GM19467 (cell line): ENCODE data around the gene NOL6.
"Not testable (repeated sequence)": the region's sequence is repeated elsewhere in the genome, so short reads cannot be mapped to it uniquely, and the experiment has no call there.

Experiments used
- ATAC-seq: cut with Tn5 transposase; IDR thresholded peaks from one replicate; pipeline ENCODE4 v1.9.1; 2021; ENCODE audit warnings: mild to moderate bottlenecking, moderate library complexity; ENCODE audit not compliant: unreplicated experiment

NOL6 gene

DNA sequence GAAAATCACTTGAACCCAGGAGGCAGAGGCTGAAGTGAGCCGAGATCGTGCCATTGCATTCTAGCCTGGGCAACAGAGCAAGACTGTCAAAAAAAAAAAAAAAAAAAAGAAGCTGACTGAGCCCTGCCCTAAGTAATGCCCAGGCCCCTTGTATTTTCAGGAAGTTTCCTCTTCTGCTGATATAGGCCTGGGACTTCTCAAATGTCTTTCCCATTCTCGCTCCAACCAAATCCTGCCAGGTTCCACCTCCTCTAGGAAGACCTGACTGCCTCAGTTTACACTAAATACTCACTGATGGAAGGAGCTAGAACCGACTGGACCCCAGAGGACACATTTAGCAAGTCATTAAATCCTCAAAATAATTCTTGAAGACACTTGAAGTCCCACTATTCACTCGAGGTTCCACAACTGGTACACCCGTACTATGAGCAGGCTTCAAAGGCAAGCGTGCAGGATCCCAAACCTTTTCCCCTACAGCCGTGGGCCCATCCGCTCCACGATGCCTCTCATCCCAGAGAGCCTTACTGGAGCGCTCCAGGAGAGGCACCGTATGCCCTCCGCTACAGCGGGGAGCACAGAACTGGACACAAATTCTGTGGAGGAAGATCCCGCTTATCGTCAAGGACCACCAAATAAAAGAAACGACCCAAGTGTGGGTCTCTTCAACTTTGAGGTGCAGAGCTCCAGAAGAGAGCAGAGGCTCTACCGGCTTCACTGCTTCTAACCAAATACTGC lies 676 bp downstream of the NOL6 start:
- no peak for ATAC-seq

GRCh38 chr9:33472171-33472880 lies 1.4 kb downstream of the NOL6 start:
- ATAC-seq: no peak

GRCh38 chr9:33471361-33471760 lies 2.4 kb downstream of the NOL6 start:
- no peak for ATAC-seq

DNA sequence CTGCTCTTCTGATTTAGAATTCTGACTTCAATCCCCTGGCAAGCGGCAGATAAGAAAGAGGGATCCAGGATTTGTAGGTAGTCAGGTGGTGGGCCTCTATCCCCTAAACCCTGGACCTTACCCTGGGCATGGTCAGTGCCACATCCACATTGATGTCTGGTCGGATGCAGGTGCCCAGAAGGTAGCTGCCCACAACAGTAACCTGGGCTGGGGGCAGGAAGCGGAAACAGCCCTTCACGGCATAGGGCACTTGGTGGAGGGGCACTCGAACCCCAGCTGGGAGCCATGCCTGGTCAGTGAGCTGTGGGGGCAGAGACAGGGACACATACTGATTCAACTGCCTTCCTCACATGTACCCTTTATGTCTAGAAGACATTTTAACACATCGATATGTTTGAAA lies 3.8 kb downstream of the NOL6 start:
- ATAC-seq: no peak

DNA sequence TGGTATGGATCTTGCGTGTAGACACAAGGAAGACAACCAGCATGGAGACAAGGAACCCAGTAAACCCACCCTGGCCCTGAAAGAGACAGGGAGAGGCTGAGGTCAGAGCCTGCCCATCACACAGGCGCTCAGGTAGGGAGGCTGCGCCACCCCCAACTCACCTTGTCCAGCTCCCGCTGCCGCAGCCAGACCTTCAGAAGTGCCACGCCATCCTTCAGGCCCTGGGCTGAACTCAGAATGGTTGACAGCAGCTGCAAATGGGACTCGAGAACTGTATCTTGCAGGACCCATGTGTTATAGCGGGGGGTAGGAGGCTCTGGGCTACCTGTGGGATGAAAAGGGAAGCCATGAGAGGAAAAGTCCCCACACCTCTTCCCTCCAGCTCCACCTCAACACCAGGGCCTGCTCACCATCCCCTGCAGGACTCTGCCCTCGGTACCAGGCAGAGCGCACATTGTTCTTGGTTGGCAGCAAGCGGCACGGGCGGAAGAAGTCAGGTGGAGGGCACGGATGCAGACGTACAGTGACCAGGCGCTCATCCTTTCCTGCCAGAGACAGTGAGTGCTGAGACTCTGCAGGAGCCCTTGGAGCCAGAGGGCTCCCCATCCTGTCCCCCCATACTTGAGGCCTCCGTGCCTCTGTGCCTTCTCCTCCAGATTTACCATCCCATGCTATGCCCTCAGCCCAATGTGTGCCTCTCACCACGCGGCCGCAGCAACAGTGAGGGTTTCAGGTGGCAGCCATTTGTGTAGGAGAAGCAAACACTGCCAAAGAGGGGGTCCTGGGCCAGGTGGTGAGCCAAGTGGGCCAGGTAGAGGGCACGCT lies 4.7 kb downstream of the NOL6 start:
- ATAC-seq: no peak

DNA sequence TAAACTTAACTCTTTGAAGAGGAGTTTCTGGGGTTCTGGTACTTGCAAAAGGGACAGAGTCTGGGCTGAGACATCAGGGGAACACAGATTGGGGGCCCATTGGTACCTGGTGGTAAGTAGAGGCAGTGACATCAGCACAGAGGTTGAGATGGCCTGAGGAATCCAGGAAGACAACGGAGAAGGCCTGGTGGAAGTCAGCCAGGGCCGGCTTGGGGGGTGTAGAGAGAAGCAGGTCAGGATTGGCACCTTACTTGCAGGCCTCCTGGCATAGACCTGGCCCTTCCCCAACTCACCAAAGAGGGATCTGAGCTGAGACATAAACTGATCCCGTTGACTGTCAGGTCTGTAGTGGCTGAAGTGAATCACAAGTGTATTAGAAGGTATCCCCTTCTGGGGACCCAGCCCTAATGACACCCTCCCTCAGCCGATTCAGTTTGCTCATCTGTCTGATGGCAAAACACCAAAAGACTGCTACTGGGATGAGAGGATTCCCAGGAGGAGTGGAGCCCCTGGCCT lies 5.5 kb downstream of the NOL6 start:
- no peak for ATAC-seq

- ATAC-seq: no peak
Measured at GRCh38 chr9:33467526-33467925, 6.2 kb downstream of the NOL6 start.

DNA sequence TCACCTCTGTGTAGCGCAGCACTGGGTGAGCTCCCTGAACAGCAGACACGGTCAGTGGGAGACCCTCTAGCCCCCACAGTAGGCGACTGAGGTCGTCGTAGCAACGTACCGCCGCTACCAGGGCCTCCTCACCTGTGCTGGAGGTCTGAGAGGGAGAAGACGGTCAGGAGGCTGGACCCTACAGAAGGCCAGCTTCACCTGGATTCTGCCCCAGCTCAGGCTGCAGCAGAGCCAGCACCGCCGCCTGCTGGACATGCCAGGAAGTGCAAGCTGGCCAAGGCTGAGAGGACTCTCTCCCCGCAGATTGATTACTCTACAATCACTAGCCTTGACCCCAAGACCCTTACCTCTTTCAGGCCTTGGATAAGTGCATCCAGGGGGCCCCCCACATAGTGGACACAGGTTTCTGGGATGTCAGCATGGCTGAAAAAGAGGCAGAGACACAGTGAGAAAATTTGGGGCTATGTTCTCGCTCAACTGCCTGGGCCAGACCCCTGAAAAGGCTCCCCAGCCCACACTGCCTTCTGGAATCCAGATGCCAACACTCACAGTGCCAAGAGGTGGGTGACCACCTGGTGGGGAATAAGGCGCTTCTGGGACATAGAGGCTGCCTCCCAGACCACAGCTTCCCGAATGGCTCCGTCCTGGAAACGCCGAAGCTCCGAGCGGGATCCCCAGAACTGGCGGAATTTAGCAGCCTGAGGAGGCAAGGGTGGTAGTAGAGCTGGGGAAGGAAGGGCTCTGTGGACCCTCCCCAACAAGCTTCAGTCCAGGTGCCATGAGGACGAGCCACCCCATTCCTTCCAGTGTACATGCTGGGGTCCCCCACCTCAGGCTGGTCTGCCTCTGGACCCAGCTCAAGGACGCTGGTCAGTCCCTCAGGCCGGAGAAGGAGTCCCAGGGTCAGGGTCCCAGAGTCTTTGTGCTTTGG lies 6.9 kb downstream of the NOL6 start:
- no peak for ATAC-seq

DNA sequence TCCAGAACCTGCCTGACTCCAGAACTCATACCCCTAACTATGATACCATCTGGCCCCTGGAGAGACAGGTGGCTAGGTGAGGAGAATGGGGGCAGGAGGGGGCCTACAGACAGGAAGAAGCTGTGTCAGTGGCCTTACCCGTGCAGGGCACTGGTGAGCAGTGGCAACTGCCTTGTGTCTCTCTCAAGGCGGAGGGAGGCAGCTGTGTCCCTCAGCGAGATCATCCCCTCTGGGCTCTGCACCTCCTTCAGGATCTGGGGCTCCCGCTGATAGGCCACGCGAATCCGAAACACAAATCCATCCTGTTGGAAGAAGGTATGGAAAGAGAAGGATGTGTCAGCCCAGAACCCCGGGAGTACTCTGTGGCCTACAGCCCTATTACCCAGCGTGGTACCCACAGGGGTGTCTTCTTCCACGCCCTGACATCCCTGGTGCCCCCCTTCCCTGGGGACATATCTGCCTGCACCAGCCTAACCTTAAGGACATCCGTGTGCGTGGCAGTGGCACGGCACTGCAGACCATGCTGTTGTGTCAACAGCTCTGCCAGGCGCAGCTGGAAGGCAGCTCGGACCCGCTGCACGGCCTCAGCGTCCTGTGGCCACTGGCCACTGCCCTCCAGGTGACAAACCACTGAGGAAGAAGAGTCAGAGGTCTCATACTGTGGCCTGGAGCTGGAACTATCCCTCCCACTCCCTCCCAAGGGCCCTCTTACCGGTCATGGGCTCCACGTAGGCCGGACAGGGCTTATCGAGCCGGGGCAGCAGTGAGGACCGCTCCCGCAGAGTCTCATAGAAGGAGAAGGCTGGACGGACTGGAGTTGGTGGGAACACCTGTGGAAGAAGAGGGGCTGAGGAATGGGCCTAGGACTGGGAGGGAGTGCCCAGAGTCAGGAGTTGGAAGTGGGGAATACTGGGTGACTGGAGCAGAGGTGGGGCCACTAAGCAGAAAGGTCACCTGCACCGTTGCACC lies 7.8 kb downstream of the NOL6 start:
- ATAC-seq: no peak

DNA sequence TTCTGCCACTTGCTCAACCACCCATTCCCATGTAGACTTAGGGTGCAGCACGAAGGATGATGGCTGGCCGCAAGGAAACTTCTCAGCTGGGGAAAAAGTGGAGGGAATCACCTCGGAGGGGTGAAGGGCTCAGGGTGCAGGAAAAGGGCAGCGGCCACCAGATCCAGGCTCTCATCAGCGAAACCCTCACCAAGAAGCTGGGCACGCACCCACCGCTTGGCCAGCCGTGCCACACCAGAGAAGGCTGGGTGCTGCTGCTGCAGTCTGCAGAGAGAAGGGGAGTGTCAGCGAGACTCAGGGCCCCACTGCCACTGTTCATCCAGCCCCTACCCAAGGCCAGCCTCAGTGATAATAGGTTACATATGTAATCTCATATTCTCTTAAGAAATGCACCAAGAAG lies 8.6 kb downstream of the NOL6 start:
- ATAC-seq: no peak

DNA sequence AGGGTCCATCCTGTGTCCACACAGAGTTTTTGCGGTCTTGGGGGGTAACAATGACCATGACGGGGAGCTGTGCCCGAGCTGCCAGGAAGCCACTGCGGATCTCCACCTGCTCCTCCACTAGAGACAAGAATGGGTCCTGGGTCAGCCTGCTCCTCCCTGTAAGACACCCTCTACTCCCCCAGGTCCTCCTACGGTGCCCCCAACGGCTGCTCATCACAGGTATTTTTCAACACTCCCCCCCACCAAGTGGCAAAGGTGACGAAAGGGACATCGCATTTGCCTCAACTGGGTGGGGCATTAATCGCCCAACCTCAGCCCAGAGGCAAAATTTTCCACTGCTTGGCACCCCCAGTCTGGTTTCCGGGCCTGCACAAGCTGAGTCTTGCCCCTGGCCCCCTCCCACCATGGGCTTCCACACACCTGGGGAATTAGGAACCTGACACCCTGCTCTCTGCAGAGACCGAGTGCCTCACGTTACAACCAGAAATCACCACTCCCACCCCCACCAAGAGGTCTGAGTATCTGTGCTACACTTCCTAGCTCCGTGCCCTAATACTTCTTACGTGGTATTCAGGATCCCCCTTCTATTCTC lies 9.6 kb downstream of the NOL6 start:
- no peak for ATAC-seq

DNA sequence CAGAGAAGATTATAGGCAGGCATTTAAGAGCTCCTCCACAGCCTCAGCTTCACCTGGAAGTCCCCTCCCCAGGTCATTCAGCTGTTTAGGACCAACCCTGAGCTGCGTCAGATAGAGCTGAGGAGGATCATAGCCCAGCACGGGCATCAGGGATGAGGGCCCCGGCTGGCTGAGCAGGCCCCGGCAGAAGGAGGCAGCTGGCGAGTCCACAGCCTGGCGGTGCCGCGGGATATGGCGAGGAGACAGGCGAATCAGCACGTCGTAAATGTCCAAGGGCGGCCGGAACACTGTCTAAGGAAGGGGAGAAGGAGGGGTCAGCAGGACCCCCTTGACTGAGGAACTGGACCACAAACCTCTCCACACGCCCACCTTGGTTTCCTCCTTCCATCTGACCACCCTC lies 10.6 kb downstream of the NOL6 start:
- ATAC-seq: no peak

DNA sequence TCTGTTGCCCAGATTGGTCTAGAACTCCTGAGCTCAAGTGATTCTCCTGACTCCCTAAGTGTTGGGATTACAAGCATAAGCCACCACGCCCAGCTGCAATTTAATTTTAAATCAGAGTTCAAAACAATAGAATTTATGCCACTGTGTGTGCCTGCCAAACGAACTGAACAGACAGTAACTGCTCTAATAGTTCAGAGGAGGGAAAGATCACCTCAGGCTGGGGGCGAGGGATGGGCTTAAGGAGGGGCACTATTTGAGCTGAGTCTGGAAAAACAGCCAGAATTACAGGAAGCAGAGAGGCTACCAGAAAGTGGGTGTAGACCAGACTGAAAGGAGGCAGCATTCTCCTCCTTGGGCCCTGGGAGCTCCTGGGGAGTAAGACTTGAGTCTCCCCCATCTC lies 12.2 kb downstream of the NOL6 start:
- no peak for ATAC-seq

DNA sequence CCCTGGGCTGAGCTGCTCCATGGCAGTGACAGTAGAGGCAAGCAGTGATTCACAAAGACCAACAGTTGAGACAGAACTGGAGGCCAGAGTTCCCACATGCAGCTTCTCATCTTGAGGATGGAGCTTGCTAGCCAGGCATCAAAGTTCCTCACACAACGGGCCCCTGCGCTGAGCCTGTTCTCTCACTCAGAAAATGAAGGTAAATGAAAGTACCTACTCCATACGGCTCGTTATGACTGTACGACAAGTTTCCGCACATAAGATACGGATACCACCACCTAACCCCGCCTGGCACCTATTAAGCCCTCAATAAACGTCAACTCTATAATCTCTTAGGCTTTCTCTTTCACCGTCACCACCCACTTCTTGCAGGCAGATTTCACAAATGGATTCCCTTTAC lies 12.9 kb downstream of the NOL6 start:
- no peak for ATAC-seq

DNA sequence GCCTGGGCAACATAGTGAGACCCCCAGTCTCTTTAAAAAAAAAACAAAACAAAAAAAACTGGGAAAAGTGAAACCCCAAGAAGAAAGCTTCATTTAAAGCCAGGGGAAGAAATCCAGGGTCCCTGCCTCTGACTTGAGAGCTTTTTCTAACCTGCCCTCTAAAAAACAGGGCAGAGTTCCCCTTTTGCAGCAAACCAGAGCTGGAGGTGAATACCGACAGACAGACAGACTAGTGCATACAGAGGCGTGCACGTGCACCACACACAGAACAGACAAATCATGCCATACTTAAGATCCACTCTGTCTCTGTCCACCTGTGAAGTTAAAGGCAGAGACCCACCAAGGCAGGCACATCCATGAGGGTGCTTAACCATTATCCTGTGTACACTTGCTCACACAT lies 14.6 kb downstream of the NOL6 start:
- ATAC-seq: no peak

- ATAC-seq: no peak
Measured at GRCh38 chr9:33458444-33458843, 15.3 kb downstream of the NOL6 start.

GRCh38 chr9:33455945-33456344 lies 17.8 kb downstream of the NOL6 start:
- ATAC-seq: no peak

- not testable (repeated sequence) for ATAC-seq
Measured at GRCh38 chr9:33455456-33455855, 18.3 kb downstream of the NOL6 start.

DNA sequence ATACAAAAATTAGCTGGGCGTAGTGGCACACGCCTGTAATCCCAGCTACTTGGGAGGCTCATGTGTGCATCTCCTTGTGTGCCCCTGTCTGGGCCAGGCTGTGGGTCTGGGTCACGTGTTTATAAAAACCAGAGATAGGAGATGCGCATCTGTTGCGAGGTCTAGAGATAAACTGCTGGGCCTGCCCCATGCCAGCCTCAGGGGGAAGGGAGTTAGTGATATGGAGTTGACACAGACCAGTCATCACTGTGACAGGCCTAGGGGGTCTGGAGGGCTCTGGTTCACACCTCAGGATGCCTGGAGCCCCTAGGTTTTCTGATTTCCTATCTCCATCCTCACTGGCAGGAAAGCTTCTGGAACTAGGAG lies 19.1 kb downstream of the NOL6 start:
- not testable (repeated sequence) for ATAC-seq
